Astrocyte of the spinal cord (primary cell): ENCODE data around the gene HCN2.
"Not testable (repeated sequence)": the region's sequence is repeated elsewhere in the genome, so short reads cannot be mapped to it uniquely, and the experiment has no call there.

Source experiments
- DNase-seq: peaks from one replicate; pipeline ENCODE4 v3.0.0; 2011; ENCODE audit warnings: low read depth, low spot score
- H3K4me3 ChIP-seq: 2 replicates; pipeline ENCODE4 v1.5.1; 2011; ENCODE audit warnings: low read depth, mild to moderate bottlenecking, low read length, moderate library complexity
- in situ Hi-C: cut with HindIII; loops from 2 replicates; pipeline ENCODE4 v1.10.0; 2017; ENCODE audit warnings: low sequenced_read_pairs
- TF ChIP-seq, protein P1 (sequence below): IDR thresholded peaks from 2 replicates; pipeline ENCODE4 v1.5.1; 2012; ENCODE audit warnings: low read depth, mild to moderate bottlenecking, low read length, inconsistent platforms

Gene HCN2

DNA sequence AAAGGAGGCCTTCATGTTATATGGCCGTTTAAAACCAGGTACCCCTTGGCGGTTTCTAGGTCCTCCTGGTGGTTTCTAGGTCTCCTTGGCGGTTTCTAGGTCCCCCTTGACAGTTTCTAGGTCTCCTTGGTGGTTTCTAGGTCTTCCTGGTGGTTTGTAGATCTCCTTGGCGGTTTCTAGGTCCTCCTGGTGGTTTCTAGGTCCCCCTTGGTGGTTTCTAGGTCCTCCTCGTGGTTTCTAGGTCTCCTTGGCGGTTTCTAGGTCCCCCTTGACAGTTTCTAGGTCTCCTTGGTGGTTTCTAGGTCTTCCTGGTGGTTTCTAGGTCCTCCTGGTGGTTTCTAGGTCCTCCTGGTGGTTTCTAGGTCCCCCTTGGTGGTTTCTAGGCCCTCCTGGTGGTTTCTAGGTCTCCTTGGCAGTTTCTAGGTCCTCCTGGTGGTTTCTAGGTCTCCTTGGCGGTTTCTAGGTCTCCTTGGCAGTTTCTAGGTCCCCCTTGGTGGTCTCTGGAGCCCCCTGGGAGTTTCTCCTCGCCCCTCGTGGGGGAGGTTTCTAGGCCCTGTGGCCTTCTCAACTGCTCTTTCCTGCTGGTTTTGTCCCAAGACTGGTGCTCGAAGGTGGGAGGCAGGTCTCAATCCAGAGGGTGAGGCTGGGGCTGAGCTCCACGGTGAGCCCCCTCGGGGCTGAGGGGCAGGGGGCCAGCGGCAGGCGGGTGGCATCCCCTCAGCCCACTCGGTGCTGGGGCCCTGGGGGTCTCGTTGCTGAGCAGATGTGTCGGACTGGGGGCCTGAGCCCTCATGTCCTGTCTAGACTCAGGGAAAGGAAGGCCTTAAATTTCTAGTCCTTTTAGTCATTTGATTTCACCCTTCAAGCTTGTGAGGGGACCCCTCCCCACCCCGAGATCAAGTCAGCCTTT is 8.0 kb downstream of the HCN2 start:
- in situ Hi-C loops: no loop called here
- no peak overlapping the region for H3K4me3 ChIP-seq
- TF ChIP-seq, protein P1, sequence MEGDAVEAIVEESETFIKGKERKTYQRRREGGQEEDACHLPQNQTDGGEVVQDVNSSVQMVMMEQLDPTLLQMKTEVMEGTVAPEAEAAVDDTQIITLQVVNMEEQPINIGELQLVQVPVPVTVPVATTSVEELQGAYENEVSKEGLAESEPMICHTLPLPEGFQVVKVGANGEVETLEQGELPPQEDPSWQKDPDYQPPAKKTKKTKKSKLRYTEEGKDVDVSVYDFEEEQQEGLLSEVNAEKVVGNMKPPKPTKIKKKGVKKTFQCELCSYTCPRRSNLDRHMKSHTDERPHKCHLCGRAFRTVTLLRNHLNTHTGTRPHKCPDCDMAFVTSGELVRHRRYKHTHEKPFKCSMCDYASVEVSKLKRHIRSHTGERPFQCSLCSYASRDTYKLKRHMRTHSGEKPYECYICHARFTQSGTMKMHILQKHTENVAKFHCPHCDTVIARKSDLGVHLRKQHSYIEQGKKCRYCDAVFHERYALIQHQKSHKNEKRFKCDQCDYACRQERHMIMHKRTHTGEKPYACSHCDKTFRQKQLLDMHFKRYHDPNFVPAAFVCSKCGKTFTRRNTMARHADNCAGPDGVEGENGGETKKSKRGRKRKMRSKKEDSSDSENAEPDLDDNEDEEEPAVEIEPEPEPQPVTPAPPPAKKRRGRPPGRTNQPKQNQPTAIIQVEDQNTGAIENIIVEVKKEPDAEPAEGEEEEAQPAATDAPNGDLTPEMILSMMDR: no peak
- DNase-seq: no peak

- H3K4me3 ChIP-seq: no peak overlapping the region
- no peak for DNase-seq
- TF ChIP-seq, protein P1: no peak
- in situ Hi-C loops: no loop called here
Measured at GRCh38 chr19:601310-601709, 11.6 kb downstream of the HCN2 start.

DNA sequence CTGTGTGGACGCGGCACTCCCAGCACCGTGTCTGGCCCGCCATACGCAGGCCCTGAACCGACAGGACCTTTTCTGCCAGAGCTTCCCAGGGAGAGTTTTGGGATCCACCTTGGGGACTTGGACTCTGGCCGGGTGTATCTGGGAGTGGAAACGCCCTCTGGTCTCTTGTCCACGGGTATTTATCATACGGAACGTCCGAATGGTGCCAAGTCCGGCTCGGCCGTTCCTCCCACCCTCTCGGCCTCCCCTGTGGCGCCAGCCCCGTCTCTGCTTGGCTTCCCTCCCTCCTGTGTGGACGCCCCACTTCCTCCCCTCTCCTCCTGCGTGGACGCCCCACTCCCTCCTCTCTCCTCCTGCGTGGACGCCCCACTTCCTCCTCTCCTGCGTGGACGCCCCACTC is 12.1 kb downstream of the HCN2 start:
- H3K4me3 ChIP-seq: no peak overlapping the region
- in situ Hi-C loops: no loop called here
- DNase-seq: no peak
- TF ChIP-seq, protein P1: no peak

DNA sequence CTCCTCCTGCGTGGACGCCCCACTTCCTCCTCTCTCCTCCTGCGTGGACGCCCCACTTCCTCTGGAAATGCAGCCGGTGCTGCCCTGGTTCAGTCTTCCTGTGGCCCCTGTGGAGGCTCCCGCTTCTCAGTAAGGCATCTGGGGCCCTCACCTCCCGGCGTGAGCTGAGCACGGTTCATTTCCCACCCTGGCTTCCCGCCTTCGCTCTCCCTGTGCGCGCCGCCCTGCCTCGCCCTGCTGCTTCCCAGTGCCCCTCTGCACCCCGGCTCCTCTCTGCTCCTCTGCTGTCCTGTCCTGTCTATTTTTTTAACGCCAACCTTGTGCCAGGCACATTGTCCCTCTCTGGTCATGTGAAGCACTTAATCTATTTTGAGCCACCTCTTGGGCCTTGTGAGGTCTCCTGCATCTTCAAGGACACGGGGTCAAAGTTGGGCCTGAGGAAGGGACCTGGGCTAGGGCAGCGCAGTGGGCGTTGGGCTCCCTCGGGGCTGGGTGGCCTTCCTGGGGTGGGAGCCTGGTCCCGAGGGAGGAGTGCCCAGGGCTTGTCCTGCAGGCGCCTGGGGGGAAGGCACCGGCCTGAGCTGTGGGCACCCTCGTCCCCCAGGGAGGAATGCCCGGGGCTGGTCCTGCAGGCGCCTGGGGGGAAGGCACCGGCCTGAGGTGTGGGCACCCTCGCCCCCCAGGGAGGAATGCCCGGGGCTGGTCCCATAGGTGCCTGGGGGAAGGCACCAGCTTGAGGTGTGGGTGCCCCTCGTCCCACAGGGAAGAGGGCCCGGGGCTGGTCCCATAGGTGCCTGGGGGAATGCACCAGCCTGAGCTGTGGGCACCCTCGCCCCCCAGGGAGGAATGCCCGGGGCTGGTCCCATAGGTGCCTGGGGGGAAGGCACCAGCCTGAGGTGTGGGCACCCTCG is 13.0 kb downstream of the HCN2 start:
- no peak for DNase-seq
- no peak overlapping the region for H3K4me3 ChIP-seq
- TF ChIP-seq, protein P1: no peak
- in situ Hi-C loops: no loop called here

- DNase-seq, in situ Hi-C loops, H3K4me3 ChIP-seq: not testable (repeated sequence)
Measured at GRCh38 chr19:603302-603639, 13.6 kb downstream of the HCN2 start.

DNA sequence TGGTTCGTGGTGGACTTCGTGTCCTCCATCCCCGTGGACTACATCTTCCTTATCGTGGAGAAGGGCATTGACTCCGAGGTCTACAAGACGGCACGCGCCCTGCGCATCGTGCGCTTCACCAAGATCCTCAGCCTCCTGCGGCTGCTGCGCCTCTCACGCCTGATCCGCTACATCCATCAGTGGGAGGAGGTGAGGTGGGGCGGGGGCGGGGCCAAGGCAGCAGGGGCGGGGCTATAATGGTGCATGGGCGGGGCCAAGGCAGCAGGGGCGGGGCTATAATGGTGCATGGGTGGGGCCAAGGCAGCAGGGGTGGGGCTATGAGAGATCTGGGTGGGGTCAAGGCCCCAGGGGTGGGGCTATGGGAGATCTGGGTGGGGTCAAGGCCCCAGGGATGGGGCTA is 14.1 kb downstream of the HCN2 start:
- in situ Hi-C loops: not testable (repeated sequence)

DNA sequence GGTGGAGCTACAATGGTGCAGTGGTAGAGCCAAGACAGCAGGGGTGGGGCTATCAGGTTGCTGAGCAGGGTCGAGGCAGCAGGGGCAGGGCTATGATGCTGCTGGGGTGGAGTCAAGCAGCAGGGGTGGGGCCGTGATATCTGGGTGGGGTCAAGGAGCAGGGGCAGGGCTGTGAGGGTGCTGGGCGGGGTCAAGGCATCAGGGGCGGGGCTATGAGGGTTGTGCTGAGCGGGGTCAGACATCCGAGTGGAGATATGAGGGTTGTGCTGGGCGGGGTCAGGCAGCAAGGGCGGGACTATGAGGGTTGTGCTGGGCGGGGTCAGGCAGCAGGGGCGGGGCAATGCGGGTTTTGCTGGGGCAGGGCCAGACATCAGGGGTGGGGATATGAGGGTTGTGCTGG is 14.7 kb downstream of the HCN2 start:
- in situ Hi-C loops: no loop called here
- TF ChIP-seq, protein P1: no peak
- no peak for DNase-seq
- no peak overlapping the region for H3K4me3 ChIP-seq

More for the DNA sequence above, 14.1 kb downstream of the HCN2 start:
- not testable (repeated sequence) for H3K4me3 ChIP-seq, DNase-seq

- H3K4me3 ChIP-seq, in situ Hi-C loops, DNase-seq: not testable (repeated sequence)
Measured at GRCh38 chr19:605061-605971, 15.6 kb downstream of the HCN2 start.
